Measurements from ENCODE around the gene CAMTA1.

Gene CAMTA1

DNA sequence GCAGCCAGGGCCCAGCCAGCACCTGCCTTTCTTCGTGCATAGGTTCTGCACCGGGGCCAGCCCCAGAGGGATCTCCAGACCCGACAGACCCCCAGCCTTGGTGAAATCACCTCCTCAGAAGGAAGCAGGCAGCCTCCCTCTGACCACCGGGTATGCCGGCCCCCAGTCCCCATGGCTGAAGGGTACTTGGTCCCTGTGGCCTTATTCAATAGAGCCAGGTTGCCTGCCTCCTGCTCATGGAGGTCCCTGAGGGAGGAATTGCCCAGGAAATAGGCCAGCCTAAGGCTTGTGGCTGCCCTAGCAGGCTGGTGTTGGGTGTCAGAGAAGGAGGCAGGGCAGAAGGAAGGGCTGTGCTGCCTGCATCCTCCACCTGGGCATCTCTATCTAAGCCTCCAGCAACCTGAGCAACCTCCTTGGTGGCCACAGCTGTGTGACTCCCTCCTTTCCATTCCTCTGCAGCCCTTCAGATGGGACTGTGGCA is 647.7 kb downstream of the CAMTA1 start:
- DNase-seq (ENCODE audit: low read depth): no peak
- TF ChIP-seq, protein P1, sequence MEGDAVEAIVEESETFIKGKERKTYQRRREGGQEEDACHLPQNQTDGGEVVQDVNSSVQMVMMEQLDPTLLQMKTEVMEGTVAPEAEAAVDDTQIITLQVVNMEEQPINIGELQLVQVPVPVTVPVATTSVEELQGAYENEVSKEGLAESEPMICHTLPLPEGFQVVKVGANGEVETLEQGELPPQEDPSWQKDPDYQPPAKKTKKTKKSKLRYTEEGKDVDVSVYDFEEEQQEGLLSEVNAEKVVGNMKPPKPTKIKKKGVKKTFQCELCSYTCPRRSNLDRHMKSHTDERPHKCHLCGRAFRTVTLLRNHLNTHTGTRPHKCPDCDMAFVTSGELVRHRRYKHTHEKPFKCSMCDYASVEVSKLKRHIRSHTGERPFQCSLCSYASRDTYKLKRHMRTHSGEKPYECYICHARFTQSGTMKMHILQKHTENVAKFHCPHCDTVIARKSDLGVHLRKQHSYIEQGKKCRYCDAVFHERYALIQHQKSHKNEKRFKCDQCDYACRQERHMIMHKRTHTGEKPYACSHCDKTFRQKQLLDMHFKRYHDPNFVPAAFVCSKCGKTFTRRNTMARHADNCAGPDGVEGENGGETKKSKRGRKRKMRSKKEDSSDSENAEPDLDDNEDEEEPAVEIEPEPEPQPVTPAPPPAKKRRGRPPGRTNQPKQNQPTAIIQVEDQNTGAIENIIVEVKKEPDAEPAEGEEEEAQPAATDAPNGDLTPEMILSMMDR (IDR thresholded peaks at IDR 0.05; ENCODE audit: control insufficient read depth, insufficient read depth, low read depth, low read length, missing control alignments): no peak
- no peak overlapping the region for H3K4me3 ChIP-seq (ENCODE audit: control insufficient read depth, low read depth, low read length)

DNA sequence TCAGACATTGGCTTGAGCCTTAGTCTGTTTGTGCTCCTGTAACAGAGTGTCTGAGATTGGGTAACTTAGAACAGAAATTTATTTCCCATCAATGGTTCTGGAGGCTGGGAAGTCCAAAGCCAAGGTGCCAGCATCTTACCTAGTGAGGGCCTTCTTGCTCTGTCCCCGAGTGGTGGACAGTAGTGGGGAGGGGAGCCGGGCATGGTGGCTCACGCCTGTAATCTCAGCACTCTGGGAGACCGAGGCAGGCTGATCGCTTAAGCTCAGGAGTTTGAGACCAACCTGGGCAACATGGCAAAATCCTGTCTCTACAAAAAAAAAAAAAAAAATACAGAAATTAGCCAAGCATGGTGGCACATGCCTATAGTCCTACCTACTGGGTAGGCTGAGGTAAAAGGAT is 649.3 kb downstream of the CAMTA1 start:
- no peak for DNase-seq (ENCODE audit: low read depth)
- H3K4me3 ChIP-seq (ENCODE audit: control insufficient read depth, low read depth, low read length): no peak overlapping the region
- TF ChIP-seq, protein P1 (IDR thresholded peaks at IDR 0.05; ENCODE audit: control insufficient read depth, insufficient read depth, low read depth, low read length, missing control alignments): no peak

DNA sequence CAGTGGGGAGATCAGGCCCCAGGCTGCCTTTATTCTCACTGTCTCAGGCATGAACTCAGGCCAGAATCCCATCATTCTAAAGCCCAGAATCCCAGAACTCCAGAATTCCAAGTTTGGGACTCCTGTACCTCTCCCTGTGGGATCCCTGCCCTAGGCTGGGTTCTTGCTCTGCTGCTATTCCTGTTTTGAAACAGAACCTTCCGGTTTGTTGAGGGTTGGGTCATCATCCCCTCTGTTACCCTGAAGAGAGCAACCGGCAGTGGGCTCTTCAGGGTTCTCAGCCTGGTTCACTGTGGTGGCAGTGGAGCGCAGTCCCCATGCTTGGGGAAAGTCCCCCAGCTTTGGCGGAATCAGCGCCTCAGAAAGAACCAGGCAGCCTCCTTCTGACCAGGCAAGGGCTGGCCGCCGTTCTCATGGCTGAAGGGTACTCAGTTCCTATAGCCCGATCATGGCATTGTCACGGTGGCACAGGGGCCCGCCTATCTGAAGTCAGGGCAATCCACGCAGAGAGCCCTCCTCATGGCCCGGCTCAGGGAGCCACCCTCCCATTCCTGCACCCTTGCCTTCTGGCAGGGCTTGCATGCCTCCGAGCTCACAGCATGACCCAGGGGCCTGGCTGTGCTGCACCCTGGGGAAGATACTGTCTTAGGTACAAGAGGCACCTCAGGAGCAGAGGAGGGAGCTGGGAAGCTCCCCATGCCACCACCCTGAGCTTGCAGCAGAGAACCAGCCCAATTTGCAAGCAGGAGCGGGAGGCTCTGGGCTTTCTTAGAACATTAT is 650.2 kb downstream of the CAMTA1 start:
- DNase-seq (ENCODE audit: low read depth): no peak
- H3K4me3 ChIP-seq (ENCODE audit: control insufficient read depth, low read depth, low read length): no peak overlapping the region
- TF ChIP-seq, protein P1 (IDR thresholded peaks at IDR 0.05; ENCODE audit: control insufficient read depth, insufficient read depth, low read depth, low read length, missing control alignments): no peak

DNA sequence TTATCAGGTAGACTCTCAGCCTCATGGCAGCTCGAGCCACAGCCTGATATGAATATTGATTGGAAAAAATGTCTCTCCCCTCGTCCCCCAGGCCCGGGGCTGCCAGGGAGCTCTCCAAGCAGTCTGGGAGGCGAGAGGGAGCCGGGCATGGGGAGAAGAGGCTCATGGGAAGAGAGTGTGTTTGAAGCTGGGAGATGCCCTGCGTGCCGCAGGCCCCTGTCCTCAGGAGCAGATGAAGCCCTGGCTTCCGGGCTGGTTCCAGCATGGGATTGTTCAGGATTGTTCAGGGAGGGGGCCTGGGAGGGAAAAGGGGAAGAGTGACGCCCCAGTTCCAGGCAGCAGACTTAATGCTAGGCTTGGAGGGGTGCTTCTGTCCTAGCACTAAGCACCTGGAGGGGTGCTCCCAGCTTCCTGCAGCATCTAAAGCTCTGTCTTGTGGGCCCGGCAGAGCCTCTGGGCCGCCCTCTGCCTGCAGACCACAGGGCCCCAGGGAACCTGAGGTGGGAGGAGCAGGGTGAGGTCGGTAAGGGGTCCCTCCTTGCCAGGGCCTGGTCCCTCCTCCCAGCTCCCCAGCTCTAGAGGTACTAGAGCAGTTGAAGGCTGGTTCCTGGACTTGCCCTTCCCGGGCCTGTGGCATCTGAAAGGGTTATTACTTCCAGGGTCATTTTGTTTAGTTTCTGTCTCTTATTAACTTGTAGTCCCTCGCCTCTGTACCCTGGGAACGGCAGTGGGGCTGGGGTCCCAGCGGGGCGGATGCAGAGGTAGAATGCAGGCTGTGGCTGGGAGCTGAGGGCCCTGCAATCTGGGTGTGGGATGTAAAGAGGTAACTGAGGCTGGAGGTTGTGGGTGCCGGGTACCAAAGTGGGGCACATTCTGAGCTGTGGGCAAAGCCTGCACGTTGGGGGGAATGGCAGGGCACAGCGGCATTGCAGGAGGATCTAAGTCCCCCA is 651.1 kb downstream of the CAMTA1 start:
- H3K4me3 ChIP-seq (ENCODE audit: control insufficient read depth, low read depth, low read length): no peak overlapping the region
- no peak for DNase-seq (ENCODE audit: low read depth)
- TF ChIP-seq, protein P1 (IDR thresholded peaks at IDR 0.05; ENCODE audit: control insufficient read depth, insufficient read depth, low read depth, low read length, missing control alignments): no peak

DNA sequence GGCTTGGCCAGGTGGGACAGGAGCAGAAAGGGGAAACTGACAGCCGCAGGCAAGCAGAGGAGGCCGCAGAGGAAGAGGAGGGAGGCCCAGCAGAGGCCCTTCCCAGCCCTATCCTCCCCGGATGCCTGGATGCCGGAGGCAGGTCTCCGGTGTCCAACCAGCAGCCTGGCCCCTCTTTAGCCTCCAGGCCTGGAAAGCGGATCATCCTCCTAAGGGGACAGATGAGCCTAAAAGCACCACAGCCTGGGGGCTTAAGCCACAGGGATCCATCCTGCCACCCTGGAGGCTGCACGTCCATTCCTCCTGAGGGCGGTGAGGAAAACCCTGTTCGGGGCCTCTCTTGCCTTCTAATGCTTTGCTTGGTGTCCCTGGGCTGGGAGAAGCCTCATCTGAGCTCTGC is 651.8 kb downstream of the CAMTA1 start:
- TF ChIP-seq, protein P1 (IDR thresholded peaks at IDR 0.05; ENCODE audit: control insufficient read depth, insufficient read depth, low read depth, low read length, missing control alignments): no peak
- no peak overlapping the region for H3K4me3 ChIP-seq (ENCODE audit: control insufficient read depth, low read depth, low read length)
- DNase-seq (ENCODE audit: low read depth): no peak

DNA sequence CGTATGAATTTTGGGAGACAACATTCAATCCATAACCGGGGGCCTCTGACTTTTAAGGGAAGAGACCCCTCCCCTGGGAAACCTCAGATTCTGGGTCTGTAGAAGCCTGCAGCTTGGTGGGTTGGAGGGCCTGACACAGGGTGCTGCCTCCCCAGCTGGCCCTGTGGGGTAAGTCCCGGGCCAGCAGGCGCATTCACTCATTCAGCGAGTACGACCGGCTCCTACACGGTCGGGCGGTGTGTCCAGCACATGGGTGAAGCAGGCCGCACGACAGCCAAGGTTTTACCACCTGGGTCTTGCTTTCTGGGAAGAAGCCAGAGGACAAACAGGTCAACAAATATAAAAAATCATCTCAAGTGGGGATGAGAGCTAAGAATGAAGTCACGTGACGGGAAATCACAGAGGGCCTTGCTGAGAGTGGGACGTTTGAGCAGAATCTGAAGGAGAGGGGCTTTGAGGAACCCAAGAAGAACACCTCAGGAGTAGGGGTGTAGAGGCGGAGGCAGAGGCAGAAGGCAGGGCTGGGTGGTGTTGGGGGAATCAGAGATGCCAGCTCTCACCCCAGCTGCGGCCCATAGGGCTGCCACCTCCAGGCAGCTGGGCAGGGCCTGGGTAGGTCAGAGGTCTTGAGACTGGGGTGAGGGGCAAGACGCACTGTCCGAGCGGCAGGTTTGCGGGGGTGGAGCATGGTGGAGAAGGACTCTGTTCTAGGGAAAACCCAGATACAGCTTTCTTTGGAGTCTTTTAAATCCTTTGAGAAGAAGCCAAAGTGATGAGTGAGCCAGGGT is 652.5 kb downstream of the CAMTA1 start:
- H3K4me3 ChIP-seq (ENCODE audit: control insufficient read depth, low read depth, low read length): no peak overlapping the region
- DNase-seq (ENCODE audit: low read depth): no peak
- TF ChIP-seq, protein P1 (IDR thresholded peaks at IDR 0.05; ENCODE audit: control insufficient read depth, insufficient read depth, low read depth, low read length, missing control alignments): no peak

Data from AG09309 (cell line).